IPS-18c (cell line): ENCODE measurements around the gene TLE4.
"Not testable (repeated sequence)": the region's sequence is repeated elsewhere in the genome, so short reads cannot be mapped to it uniquely, and the experiment has no call there.

Experiments
- H3K4me3 ChIP-seq: 2 replicates; pipeline ENCODE4 v1.7.0; 2013; ENCODE audit warnings: low read depth, mild to moderate bottlenecking, low read length, moderate library complexity; ENCODE audit not compliant: insufficient read depth
- H3K9me3 ChIP-seq: one replicate; pipeline ENCODE4 v1.6.1; 2013; ENCODE audit warnings: mild to moderate bottlenecking, low read length, moderate library complexity; ENCODE audit not compliant: control insufficient read depth, insufficient read depth

TLE4 gene

GRCh38 chr9:79571309-79572031 lies at the start of gene TLE4:
TSS of gene TLE4 (plus strand) at chr9:79571965. CDS start at chr9:79572791, 826 bp downstream.
- Histone ChIP-seq H3K9me3 (peaks cover 2% of the 10 kb centered on the region), H3K4me3 (peak within 1 kb of the TSS; percentile 83)

- Histone ChIP-seq H3K4me3 (no peak overlapping the region), H3K9me3 (no peaks in the 10 kb centered on the region)
Measured at GRCh38 chr9:79522793-79523192, 49.0 kb upstream of the TLE4 start.

GRCh38 chr9:79524266-79524665 lies 47.5 kb upstream of the TLE4 start:
- no peaks in the 10 kb centered on the region for H3K9me3 ChIP-seq
- no peak overlapping the region for H3K4me3 ChIP-seq

- Histone ChIP-seq H3K4me3 (no peak overlapping the region), H3K9me3 (no peaks in the 10 kb centered on the region)
Measured at GRCh38 chr9:79526149-79526672, 45.6 kb upstream of the TLE4 start.

- Histone ChIP-seq H3K4me3 (no peak overlapping the region), H3K9me3 (no peaks in the 10 kb centered on the region)
Measured at GRCh38 chr9:79535534-79535933, 36.2 kb upstream of the TLE4 start.

GRCh38 chr9:79537838-79538237 lies 33.9 kb upstream of the TLE4 start:
- Histone ChIP-seq H3K9me3 (no peaks in the 10 kb centered on the region), H3K4me3 (no peak overlapping the region)

GRCh38 chr9:79542735-79543620 lies 28.8 kb upstream of the TLE4 start:
- no peaks in the 10 kb centered on the region for H3K9me3 ChIP-seq
- no peak overlapping the region for H3K4me3 ChIP-seq

GRCh38 chr9:79544375-79544774 lies 27.4 kb upstream of the TLE4 start:
- not testable (repeated sequence) for H3K4me3 ChIP-seq, H3K9me3 ChIP-seq

- no peak overlapping the region for H3K4me3 ChIP-seq
- H3K9me3 ChIP-seq = no peaks in the 10 kb centered on the region
Measured at GRCh38 chr9:79551586-79551985, 20.2 kb upstream of the TLE4 start.

GRCh38 chr9:79551994-79552393 lies 19.8 kb upstream of the TLE4 start:
- Histone ChIP-seq H3K4me3 (no peak overlapping the region), H3K9me3 (no peaks in the 10 kb centered on the region)

- H3K4me3 ChIP-seq = no peak overlapping the region
- no peaks in the 10 kb centered on the region for H3K9me3 ChIP-seq
Measured at GRCh38 chr9:79555474-79556089, 16.2 kb upstream of the TLE4 start.

- H3K4me3 ChIP-seq = no peak overlapping the region
- H3K9me3 ChIP-seq = no peaks in the 10 kb centered on the region
Measured at GRCh38 chr9:79559495-79560181, 12.1 kb upstream of the TLE4 start.

GRCh38 chr9:79562749-79563386 lies 8.9 kb upstream of the TLE4 start:
- Histone ChIP-seq H3K4me3 (no peak overlapping the region), H3K9me3 (no peaks in the 10 kb centered on the region)

- Histone ChIP-seq H3K4me3 (no peak overlapping the region), H3K9me3 (peaks cover 2% of the 10 kb centered on the region)
Measured at GRCh38 chr9:79564105-79564504, 7.7 kb upstream of the TLE4 start.

- Histone ChIP-seq H3K4me3 (no peak overlapping the region), H3K9me3 (peaks cover 2% of the 10 kb centered on the region)
Measured at GRCh38 chr9:79565245-79565644, 6.5 kb upstream of the TLE4 start.

GRCh38 chr9:79567671-79568098 lies 4.1 kb upstream of the TLE4 start:
- H3K9me3 ChIP-seq = peaks cover 2% of the 10 kb centered on the region

More at GRCh38 chr9:79567671-79568098, 4.1 kb upstream of the TLE4 start:
- H3K4me3 ChIP-seq = no peak overlapping the region
